OCI-M1 (cell line): ENCODE data around the gene RAB19.
A peak's percentile ranks its signal among the peaks of the same experiment; 100 is the strongest.
"Not testable (repeated sequence)": the region's sequence is repeated elsewhere in the genome, so short reads cannot be mapped to it uniquely, and the experiment has no call there.

Source experiments
- DNase-seq: peaks from one replicate; lab custom pipeline; 2025; lab: John Stamatoyannopoulos, UW

The RAB19 gene

DNA sequence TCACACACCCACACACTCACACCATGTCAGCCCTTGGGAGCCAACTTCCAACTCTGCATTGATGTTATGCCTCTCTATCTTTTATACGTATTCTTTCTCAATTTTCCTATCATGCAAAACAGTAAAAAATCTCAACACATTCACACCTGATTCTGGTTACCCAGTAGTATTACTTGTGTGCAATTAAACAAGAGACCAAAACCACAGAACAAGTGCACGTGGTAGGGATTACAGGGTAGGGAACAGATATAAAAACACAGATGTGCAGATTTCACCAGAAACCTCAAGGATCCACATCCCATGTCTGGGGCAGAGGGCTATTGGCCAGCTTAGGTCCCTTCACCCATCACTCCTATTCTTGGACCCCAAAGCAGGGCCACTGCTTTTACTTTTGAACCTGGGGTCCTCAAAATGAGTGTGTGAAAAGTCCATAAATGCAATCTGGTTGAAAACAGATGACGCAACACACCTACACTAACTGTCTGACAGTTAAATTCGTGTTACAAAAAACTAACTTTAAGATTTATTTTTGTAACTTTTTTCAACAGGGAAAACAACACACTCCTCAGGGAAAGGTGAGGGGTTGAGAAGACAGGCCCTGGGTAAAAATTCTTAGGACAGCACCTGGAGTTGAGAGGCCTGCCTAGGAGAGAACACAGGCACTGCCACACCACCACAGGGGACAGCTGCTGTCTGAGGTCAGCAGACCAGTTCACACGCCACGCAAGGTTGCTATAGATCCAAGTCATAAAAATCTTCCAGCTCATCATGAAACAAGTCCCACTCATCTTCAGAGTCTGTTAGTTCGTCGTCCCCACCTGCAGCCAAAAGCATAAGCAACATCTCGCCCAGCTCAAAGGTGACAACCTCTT lies 50.2 kb downstream of the RAB19 start:
- not testable (repeated sequence) for DNase-seq

DNA sequence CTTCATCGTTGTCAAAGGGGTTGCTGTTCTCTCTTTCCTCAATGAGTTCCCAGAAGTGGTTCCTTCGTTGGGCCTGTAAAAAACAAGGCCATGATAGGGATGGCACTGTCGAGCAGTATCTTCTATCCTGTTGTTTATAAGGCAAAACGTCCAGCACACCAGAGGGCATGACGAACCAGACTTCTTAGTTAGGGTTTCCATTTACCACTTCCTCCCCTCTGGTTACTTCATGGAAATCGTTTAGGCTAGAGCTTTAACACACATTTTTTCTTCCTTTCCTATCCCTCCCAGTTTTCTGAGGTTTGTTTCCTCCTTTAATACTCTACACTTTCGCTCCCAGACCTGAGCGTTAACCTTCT lies 50.8 kb downstream of the RAB19 start:
- DNase-seq, result no peak

DNA sequence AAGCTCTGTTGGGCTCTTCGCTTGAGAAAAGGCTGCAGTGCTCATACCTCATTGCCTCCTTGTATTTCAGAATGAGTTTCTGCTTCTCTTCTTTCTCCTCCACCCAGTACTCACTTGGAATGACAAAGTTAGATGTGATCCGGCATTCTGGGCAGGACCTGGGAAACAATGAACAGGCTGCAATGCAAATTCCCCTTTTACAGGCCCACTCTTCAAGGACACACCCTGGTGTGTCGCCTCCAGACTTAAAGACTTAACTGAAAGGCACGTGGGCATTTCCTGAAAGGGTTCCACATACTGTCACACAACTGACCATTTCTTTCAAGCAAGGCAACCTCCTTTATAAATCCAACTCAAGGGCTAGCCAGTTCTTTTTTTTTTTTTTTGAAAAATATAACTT lies 51.9 kb downstream of the RAB19 start:
- no peak for DNase-seq

DNA sequence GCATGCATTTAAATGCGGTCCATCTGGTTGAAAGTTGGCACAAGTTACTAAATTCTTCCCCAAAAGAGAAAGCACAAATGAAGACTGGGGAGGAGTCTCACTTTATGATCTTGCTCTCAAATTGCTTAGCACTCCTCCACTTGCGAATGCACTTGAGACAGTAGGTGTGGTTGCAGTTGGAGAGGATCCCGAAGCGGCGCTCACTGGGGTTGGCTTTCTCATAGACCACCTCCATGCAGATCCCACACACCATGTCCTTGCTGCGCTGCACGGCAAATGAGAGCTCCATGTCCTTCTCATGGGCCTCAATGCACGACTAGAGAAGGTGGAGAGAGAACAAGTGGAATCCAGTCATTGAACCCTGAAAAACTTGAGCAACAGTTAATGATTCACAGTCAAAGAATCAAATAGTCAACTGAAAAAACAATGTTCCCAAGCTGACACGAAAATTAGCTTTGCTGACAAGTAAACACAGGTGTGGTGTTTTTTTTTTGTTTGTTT lies 52.7 kb downstream of the RAB19 start:
- no peak for DNase-seq

DNA sequence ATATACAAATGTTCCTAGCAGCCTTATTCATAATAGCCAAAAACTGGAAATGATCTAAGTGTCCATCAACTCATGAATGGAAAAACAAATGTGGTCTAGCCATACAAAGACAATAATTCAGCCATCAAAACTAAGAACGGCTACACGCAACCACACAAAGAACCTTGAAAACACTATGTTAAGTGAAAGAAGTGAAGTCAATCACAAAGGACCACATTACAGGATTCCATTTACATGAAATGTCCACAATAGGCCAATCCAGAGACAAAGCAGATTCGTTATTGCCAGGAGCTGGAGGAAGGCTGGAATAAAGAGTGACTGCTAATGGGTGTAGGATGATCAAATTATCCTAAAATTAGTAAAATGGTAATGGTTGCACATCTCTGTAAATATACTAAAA lies 54.3 kb downstream of the RAB19 start:
- no peak for DNase-seq

DNA sequence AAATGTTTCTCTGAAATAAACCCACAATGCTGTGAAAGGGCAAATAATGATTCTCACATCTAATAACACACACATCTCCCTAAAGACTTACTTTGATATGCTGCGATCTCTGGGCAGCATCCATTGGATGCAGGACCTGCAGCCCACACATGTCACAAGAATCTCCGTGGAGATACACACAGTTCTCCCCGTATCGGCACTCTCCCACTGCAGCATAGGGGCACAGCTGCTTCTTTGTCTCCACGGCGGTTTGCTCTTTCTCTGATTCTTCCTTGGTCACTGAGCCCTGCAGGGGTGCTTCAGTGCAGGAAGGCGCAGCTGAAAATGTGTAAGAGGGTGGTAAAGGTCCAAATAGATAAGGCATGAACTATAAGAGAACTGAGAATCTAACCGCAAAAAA lies 55.1 kb downstream of the RAB19 start:
- no peak for DNase-seq

DNA sequence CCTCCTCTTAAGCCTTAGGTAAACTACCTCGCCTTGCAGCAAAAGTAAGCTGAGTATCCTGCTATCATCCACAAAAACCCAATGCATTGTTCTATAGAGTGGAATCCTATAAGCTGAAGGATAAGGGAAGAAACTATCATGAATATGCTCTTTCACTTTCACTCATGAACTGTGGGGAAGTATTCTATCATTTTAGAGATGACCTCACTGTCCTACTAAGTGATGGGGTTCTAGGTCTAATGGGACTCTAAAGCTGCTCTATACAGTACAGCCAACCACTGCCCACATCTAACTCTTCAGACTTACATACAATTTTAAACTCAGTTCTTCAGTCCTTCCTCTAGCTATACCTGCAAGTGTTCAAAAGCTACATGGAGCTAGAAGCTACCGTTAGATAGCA lies 59.3 kb downstream of the RAB19 start:
- DNase-seq, result no peak

DNA sequence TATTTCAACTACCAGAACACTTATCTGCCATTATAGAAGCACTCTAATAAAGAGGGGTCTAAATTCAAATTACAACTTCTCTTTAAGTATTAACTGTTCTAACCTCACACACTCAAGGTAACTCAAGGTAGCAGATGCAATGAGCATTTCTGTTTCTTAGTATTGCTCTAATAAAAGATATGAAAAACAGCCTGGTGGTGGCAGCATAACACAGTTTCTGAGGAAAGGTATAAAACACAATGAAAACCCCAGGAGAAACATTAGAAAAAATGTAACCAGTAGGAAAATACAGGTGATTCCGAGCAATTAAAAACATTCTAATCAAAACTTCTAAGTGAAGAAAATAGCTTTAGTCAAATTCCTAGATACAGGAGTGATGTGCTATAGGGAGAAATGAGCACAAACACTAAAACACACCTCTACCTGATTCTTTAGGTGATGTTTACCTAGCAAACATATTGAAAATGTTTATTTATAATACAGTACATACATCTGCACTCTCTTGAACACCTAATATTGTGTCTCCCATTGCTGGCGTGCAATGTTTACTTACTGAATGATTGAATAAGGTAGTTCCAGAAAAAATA lies 72.0 kb downstream of the RAB19 start:
- peak; percentile 66 for DNase-seq

DNA sequence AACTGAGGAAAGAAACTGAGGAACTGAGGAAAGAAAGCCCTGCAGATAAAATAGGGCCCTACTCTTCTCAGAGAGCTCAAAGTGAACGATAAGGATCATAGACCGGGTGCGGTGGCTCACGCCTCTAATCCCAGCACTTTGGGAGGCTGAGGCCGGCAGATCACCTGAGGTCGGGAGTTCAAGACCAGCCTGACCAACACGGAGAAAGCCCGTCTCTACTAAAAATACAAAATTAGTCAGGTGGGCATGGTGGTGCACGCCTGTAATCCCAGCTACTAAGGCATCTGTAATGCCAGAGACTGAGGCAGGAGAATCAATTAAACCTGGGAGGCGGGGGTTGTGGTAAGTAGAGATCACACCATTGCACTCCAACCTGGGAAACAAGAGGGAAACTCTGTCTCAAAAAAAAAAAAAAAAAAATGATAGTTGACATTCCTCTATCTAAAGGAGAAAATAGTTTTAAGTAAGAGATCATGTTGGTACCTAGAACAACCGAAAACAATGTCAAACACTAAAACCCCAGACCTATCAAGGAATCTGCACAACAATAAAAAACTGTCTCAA lies 72.9 kb downstream of the RAB19 start:
- no peak for DNase-seq
